RPMI7951 (cell line): ENCODE results near the gene DMRTC1B. TPM values are rescaled to one million over a fixed set of nuclear protein-coding genes. Genes with fewer than 3 reads are reported as not detected.

Source experiments
- total RNA-seq: library from RNA; depleted of rRNA; stranded (reverse); fragments of >200 nt; shearing (Covaris generic); gene quantifications from 2 replicates; pipeline ENCODE4 v1.2.3, GENCODE V29; 2014; rRNA removed

Gene DMRTC1B
- total RNA-seq, 1 experiment from 2014 or later = not detected

Other genes starting within 250 kb of the DMRTC1B start
- 35.0 and 36.4 TPM in 2 replicates for gene HDAC8, start 204.0 kb upstream of the DMRTC1B start, total RNA-seq
- gene PHKA1, start 62.6 kb upstream of the DMRTC1B start, total RNA-seq = 1.6 and 1.7 TPM in 2 replicates
- not detected in 2 replicates for gene FAM236B, start 5.8 kb downstream of the DMRTC1B start, total RNA-seq
- not detected in 2 replicates for gene FAM236D, start 31.3 kb downstream of the DMRTC1B start, total RNA-seq
- not detected in 2 replicates for gene FAM236C, start 135.7 kb downstream of the DMRTC1B start, total RNA-seq
- not detected in 2 replicates for gene FAM236A, start 161.3 kb downstream of the DMRTC1B start, total RNA-seq
- not detected in 2 replicates for gene DMRTC1, start 166.9 kb downstream of the DMRTC1B start, total RNA-seq
- not detected in 2 replicates for gene PABPC1L2B, start 226.0 kb downstream of the DMRTC1B start, total RNA-seq